Stimulated activated CD8-positive, alpha-beta memory T cell treated with anti-CD3 and anti-CD28 coated beads, Interleukin-7, amount 100 ng/mL, for 48 hours (primary cell): ENCODE measurements around the gene GGTLC2.
"Not testable (repeated sequence)": the region's sequence is repeated elsewhere in the genome, so short reads cannot be mapped to it uniquely, and the experiment has no call there.

Experiments
- DNase-seq, 2 donors: peaks; one replicate each; pipeline ENCODE4 v3.0.0-alpha.2; 2020; ENCODE audit warnings: low read depth in 1 of 2; ENCODE audit errors: extremely low read depth in 1 of 2

Gene GGTLC2

DNA sequence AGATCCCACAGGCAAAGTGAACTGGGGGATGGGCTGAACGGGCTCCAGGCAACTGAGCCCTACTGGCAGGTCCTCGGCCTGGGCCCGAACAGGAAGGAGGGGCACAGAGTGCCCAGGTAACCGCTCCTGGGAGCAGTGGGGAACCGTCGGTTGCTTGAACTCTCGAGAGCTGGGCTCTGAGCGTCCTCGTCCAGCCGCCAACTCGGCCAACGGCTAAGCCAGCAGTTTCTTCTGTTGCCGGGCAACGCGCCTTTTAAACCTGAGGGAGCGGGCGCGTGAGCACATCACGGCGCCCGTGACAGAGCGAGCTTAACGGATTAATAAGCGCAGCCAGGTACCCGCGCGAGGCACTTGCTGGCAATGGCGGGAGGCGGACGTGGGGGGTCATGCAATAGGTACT lies at the start of gene GGTLC2:
Gene GGTLC2, plus strand, starts transcription at position 301 of the 400 bp plus-strand sequence. CDS start 1,732 bp downstream, outside the sequence.
- not testable (repeated sequence) for DNase-seq

- DNase-seq, result no peak
Measured at GRCh38 chr22:22595001-22595835, 49.2 kb upstream of the GGTLC2 start.

DNA sequence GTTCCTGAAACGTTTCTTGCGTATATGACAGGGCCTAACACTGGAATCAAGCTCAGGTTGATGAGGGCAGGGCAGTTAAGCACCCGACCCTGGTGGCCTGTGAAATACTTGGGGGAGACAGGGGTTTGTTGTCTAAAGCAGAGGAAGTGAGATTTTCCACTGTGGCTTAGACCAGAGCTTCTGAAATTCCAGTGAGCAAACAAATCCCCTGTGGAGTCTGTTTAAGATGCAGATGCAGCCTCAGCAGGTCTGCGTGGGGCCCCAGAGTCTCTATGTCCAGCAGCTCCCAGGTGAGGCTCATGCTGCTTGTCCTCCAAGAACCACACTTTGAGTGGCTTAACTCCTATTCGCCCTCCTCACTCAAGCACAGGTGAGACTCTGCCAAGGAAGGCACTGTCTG lies 46.3 kb upstream of the GGTLC2 start:
- no peak for DNase-seq

DNA sequence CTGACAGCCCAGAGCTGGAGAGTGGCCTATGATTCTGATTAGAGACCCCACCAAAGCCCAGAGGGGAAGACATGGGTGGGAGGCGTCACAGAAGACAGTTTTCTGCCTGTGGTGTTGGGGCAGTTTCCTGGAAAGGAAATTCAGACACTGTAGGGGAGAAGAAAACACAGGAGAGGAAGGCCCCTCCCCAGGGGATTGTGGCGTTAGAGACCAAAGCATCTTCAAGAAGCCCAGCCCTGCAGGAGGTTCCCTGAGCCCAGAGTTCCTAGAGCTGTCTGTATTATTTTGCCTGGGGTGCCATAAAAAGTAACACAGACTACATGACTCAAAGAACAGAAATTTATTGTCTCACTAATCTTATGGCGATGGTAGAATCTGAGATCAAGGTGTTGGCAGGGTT lies 45.2 kb upstream of the GGTLC2 start:
- no peak for DNase-seq

DNA sequence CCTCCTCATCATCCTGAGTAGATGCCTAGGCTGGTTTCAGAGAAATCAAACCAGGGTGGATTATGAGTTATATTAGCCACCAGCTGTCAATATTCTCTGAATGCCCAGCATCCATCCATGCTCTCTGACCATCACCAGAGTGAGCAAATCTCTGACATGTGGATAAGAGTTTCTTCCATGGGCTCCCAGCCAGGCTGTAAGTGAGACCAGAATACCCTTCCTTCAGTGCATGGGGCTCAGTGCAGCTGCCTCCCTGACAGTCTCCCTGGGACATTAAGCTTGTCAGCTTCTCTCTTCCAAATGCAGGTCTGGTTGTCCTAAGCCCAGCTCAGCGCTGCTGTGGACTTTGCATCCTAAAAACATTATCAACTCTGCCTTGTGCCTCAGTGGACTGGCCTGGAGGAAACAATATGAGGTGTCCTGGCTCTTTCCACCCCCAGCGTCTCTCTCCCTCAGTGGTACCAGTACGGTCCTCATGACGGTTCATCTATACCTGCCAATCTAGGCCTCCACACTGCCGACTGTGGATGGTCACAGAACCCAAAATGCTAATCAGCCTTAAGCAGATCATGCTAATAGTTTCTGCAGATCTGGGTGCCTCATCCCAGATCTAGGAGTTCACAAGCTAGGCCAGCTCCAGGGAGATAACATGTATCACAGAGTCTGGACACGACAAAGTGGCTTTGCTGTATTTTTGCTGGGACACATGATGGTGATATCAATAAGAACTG lies 43.7 kb upstream of the GGTLC2 start:
- no peak for DNase-seq

DNA sequence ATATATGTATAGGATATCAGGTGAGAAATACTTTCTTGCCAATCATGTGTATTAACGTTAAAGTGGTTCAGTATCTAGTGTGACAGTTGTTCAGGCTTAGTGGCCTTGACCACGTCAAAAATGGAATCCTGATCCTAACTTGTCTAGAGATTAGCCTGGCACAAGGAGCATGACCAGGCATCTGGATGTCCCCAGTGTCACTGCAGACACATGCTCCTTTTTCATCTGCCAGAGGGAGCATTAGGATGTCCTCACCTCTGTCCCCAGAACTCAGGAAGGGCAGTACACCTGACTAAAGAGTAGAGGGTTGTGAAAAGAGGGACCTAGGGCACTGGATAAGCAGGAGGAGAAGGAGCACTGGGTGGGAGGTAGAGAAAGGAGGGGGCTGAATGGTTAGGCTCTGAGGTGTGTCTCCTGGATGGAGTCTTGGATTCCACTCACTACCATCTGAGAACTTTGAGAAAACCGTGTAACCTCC lies 40.9 kb upstream of the GGTLC2 start:
- DNase-seq, result no peak

- no peak for DNase-seq
Measured at GRCh38 chr22:22604326-22605073, 39.9 kb upstream of the GGTLC2 start.

DNA sequence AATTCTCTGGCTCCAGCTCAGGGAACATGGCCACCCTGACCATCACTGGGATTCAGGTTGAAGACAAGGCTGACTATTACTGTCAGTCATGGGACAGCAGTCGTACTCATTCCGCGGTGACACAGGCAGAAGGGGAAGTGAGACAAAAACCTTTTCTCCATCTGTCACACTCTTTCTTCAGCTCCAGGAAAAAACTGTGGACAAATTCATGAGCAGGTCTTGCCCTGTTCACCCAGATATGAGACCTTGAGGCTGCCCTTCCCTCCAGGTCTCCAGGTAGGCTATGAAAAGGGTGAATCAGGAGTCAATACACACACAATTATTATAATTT lies 39.4 kb upstream of the GGTLC2 start:
- DNase-seq, result no peak

- DNase-seq, result not testable (repeated sequence)
Measured at GRCh38 chr22:22608022-22608421, 36.4 kb upstream of the GGTLC2 start.

- no peak for DNase-seq
Measured at GRCh38 chr22:22609291-22609690, 35.1 kb upstream of the GGTLC2 start.

DNA sequence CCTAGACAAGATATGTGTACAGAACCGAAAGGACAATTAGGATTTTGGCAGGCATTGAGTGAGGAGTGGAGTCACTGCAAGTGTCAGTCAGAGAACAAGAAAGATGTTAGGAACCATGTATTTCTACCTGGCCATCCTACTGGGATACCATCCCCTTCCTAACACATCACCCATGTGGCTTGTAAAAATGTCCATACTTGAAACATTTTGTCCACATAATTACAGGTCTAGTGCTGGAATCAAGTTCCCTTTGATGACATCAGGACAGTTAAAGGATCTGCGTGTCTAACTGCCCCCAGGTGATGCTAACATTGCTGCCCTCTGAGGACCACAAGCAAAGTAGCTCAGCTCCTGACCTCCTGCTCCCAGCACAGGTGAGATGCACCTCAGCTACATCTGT lies 31.9 kb upstream of the GGTLC2 start:
- no peak for DNase-seq

GRCh38 chr22:22614065-22614464 lies 30.3 kb upstream of the GGTLC2 start:
- DNase-seq, result no peak

GRCh38 chr22:22616636-22617035 lies 27.8 kb upstream of the GGTLC2 start:
- DNase-seq, result no peak

DNA sequence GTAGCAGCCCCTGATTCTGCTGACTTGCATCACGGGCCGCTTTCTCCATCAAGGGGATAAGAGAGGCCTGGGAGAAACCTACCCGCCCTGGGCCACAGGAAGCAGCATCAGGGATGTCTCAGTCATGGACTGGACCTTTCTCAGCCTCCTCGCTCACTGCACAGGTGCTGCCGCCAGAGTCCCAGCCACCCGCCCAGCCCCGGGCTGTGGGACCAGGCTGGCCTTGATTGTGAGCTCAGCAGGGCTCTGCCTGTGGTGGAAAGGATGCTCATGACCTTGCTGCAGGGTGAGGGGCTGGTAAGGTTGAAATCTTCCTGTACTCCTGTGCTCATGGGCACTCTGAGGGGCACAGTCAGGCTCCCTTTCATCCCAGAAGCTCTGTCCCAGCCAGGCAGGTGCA lies 26.0 kb upstream of the GGTLC2 start:
- DNase-seq, result no peak

DNA sequence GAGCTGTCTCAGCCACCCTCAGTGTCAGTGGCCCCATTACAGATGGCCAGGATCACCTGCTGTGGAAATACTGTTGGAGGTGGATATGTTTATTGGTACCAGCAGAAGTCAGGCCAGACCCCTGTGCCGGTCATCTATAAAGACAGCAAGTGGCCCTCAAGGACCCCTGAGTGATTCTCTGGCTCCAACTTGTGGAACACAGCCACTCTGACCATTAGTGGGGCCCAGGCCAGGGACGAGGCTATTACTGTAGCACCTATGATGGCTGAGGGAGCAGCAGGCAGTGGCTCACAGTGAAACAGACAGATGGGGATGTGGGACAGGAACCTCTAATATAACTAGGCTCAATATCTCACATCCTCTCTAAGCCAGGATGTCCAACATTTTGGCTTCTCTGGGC lies 25.5 kb upstream of the GGTLC2 start:
- no peak for DNase-seq

DNA sequence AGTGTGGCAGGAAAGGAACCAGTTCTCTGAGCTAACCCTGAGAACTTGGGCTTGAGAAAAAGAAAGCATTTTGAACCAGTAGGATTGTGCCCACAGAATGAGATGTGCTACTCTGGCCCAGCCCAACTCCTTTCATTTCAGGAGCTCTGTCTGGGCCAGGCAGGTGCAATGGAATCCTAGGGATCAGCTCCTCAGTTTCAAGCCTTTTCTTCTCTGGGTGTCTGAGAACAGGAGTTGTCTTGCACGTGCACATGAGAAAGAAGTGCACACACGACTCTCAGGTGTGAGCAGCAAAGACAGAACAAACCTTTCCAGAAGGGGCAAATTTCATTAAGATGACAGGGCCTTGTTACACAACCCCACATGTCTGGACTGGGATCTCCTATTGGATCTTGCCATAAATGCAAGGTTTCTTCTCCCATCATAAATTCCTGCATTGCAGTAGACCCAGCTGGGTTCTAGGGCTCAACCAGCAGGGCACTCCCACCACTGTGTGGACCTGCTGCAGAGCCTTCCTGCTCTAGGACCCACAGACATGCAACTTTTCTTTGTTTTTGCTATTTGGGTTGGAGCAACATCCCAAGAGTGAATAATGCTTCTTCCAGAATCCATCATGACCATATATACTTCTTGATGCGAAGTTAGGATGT lies 24.5 kb upstream of the GGTLC2 start:
- no peak for DNase-seq

GRCh38 chr22:22628546-22629495 lies 15.6 kb upstream of the GGTLC2 start:
- DNase-seq, result not testable (repeated sequence)

DNA sequence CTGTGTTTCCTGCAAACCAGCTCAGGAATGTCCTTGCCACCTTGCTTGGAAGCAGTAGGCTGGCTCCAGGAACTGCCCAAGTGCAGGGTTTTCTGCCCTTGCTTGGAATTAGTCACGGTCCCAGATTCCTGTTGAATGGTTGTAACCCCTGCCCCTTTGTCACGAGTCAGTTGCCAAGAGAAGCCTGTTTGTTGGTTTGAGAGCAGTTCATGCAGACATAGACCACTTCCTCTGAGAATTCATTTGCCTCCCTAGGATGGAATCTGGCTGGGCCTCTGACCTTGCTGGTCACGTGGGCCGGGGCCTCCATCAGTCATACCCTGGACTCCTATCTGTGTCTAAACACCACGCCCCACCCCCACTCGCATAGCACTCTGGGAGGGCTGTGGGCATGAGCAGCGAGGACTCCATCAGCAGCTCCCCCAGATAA lies 13.2 kb upstream of the GGTLC2 start:
- DNase-seq, result not testable (repeated sequence)

DNA sequence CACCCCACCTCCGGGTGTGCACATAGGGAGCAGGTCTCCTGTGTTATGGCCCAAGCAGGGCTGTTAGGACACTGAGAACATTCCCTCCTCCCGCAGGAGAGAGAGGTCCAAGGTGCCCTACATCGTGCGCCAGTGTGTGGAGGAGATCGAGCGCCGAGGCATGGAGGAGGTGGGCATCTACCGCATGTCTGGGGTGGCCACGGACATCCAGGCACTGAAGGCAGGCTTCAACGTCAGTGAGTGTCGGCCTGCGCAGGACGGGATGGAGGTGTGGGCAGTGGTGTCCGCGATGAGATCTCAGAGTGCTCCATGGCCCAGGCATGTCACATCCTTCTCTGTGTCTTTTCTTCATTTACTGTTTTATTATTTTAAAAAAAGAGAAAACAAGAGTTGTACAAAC lies 12.2 kb upstream of the GGTLC2 start:
- not testable (repeated sequence) for DNase-seq

GRCh38 chr22:22633533-22633932 lies 10.9 kb upstream of the GGTLC2 start:
- DNase-seq, result not testable (repeated sequence)
